HepG2 (cell line): Measurements from ENCODE around the gene CALCR.
"Not testable (repeated sequence)": the region's sequence is repeated elsewhere in the genome, so short reads cannot be mapped to it uniquely, and the experiment has no call there.

Experiments
- CTCF ChIP-seq: sonication (generic); formaldehyde crosslinking; IDR thresholded peaks from 2 replicates; pipeline ENCODE4 v1.5.0; 2020; ENCODE audit warnings: mild to moderate bottlenecking, missing genetic modification reagents, moderate library complexity
- REPIN1 ChIP-seq: sonication (generic); formaldehyde crosslinking; IDR thresholded peaks from 2 replicates; pipeline ENCODE4 v1.8.0; 2022; ENCODE audit warnings: missing genetic modification reagents, low read depth, mild to moderate bottlenecking, borderline replicate concordance
- REST ChIP-seq, 2 experiments: IDR thresholded peaks; 2 replicates each; pipeline ENCODE4 v1.6.1; 2011 to 2012; ENCODE audit warnings: low read length in 2 of 2, borderline replicate concordance in 1 of 2, low read depth in 1 of 2, mild to moderate bottlenecking in 1 of 2, moderate library complexity in 1 of 2
- SP1 ChIP-seq, 2 experiments: fragments of 450-650 bp in 1 of 2; sonication (generic) in 1 of 2; formaldehyde crosslinking in 1 of 2; IDR thresholded peaks; 2 replicates each; pipeline versions ENCODE4 v1.4.0 to v1.6.1; 2016 to 2020; ENCODE audit warnings: missing genetic modification reagents in 1 of 2
- XBP1 ChIP-seq: sonication (generic); formaldehyde crosslinking; IDR thresholded peaks from 2 replicates; pipeline ENCODE4 v1.5.0; 2020; ENCODE audit warnings: missing genetic modification reagents

- not testable (repeated sequence) for TF ChIP-seq SP1 (IDR thresholded peaks at IDR 0.05); SP1 (CRISPR knock-in tag; IDR thresholded peaks at IDR 0.05); CTCF (CRISPR knock-in tag); XBP1 (CRISPR knock-in tag); REST (IDR thresholded peaks at IDR 0.05; ENCODE audit: borderline replicate concordance in 1 of 2, low read depth in 1 of 2, low read length in 2 of 2); REPIN1 (CRISPR knock-in tag)
Measured at GRCh38 chr7:93585694-93586478, 11.4 kb upstream of the CALCR start.
